Activated CD8-positive, alpha-beta memory T cell treated with anti-CD3 and anti-CD28 coated beads for 24 hours (primary cell): ENCODE results near the gene GPR78.

ENCODE experiments used
- DNase-seq: peaks from one replicate; pipeline ENCODE4 v3.0.0-alpha.2; 2020

GPR78 gene

GRCh38 chr4:8601086-8601485 lies 20.9 kb downstream of the GPR78 start:
- DNase-seq = no peak

DNA sequence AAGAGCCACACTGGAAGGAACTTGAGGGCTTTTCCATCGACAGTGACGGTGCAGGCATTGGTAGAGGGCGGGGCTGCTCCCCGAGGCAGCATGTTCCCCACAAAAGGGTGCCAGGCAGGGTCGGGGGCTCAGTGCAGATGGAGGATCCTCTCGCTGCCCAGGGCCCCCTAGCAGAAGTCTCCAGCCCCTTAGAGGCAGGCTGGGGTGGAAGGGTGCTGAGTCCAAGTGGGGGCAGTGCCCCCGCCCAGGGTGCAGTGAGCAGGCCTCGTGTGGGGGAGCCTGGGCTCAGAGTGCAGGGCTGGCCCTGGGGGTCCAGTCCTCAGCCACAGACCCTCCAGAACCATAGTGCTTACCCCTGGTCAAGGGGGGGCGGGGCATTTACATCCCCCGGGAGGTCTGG lies 21.4 kb downstream of the GPR78 start:
- DNase-seq = no peak

- no peak for DNase-seq
These were observed 22.7 kb downstream of the GPR78 start for GRCh38 chr4:8602686-8603430.

GRCh38 chr4:8603931-8604330 lies 23.7 kb downstream of the GPR78 start:
- no peak for DNase-seq

DNA sequence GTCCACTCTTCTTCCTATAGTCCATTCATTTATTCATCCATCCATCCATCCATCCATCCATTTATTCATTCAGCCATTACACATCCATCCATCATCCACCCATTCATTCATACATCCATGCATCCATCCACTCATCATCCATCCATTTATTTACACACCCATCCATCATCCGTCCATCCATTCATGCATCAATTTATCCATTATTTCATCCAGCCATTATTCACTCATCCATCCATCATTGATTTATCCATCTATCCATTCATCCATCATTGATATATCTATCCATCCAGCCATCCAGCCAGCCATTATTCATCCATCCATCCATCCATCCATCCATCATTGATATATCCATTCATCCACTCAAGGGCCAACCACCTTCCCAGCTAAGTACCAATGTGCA lies 25.1 kb downstream of the GPR78 start:
- no peak for DNase-seq

DNA sequence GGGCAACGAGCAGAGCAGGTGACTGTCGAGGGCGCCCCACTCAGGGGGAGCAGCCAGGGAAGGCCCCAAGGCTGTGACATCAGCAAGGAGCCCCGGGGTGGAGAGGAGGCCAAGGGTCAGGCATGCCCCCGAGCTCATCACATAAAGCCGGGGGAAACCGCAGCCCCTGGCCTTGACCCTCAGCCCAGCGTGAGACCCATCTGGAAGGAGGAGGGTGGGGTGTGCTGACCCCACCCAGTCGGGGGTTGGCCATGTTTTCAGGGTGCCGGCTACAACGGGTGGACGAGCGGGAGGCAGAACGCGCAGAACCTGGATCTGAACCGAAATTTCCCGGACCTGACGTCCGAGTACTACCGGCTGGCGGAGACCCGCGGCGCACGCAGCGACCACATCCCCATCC lies 26.3 kb downstream of the GPR78 start:
- no peak for DNase-seq

- no peak for DNase-seq
These were observed 26.8 kb downstream of the GPR78 start for GRCh38 chr4:8606966-8607365.

DNA sequence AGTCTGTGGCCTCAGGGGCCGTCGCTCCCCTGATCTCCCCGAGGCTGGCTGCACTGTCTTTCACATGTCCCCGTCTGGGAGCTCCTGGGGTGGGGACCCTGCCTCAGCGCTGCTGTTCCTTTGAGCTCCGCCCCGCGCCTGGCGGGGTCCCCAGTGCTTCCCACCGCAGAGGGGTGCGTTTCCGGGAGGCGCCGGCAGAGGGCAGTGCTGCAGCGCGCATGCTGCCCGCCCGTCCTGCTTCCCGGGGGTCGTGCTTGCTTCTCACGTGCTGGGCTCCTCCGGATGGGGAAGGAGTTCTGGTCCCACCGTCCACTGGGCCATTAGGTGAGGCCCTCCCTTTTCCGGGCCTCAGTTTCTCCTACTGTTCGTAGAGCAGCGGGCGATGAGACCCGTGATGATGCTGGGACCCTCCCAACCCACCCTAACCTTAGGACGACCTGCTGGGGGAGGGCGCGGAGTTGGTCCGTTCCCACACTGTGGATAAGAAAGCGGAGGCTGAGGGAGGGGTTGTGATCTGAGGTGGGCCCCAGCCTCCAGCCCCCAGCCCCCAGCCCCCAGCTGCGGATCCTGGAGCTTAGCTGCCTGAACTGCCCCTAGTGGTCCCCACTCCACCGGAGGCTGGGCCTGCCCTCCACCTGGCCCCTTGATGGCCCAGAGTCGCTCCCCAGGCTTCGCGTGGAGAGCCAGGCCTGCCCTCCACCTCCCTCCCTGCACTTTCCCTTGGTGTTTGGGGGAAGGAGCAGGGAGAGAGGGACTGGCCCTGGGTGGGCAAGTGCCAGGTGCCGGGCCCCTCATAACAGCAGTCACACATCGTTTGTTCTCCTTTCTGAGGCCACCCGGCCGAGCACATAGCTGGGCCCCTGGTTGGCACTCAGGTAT lies 27.6 kb downstream of the GPR78 start:
- DNase-seq = peak; percentile 75

DNA sequence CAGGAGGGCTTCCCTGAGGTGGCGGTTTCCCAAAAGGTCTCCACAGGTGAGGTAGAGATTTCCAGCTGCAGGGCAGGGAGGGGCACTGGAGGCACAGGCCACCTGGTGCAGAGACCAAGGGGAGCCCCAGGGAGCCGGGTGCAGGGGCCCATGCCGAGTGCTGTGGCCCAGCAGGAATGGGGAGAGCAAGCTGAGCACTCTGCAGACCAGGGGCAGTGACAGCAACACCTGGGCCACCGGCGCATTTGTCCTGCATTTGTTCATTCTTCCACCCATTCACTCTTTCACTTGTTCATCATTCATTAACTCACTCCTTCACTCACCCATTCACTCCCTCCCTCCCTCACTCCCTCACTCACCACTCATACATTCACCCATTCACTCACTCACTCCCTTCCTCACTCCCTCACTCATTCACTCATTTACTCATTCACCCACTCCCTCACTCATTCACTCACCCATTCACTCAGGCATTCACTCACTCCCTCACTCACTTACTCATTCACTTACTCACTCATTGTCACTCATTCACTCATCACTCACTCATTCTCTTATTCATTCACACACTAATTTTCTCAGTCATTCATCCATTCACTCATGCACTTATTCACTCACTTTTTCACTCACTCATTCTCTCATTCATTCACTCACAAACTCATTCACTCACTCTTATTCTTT lies 28.7 kb downstream of the GPR78 start:
- DNase-seq = no peak

DNA sequence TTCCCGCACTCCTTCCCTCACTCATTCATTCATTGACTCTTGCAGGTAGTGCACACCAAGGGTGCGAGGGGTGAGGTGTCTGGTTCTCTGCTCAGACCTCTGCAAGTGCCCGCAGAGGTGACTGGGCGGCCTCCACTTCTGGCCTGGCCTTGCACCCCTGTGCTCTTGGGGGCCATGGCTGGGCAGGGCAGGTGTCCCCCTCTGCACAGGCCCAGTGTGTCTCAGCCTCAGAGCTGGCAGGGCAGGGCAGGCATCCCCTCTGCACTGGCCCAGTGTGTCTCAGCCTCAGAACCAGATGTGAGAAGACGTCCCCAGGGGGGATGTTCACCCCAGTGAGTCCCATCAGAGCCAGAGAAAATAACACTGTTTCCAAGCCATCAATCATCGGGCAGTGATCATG lies 29.2 kb downstream of the GPR78 start:
- no peak for DNase-seq

GRCh38 chr4:8609824-8610350 lies 29.7 kb downstream of the GPR78 start:
- DNase-seq = no peak

DNA sequence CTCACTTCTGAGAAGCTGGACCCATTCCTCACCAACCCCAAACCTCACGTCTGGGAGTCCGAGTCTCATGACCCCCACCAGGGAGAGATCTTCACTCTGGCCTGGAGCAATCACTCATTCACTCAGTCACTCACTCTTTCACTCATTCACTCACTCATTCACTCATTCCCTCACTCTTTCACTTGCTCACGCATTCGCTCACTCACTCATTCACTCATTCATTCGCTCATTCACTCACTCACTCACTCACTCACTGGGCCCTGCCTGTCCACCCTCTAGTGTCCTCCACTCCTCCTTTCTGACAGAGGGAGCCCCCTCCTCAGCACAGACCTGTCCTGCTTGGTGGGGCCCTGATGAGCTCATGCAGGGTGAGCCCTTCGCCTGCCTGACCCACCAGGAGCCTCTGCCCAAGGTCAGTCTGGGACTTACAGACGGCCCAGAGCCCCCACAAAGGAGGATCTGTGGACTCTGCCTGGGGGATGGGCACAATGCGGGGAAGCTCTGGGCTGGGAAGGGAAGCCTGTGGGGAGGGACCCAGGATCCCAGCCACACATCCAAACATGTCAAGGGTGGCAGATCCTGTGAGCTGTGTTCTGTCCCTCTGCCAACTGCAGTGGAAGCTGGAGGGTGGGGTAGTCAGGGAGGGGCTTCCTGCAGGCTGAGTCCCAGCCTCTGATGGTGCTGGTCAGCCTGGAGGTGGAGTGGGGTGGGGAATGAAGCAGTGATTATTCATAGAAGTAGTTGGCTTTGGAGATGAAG lies 30.8 kb downstream of the GPR78 start:
- no peak for DNase-seq

DNA sequence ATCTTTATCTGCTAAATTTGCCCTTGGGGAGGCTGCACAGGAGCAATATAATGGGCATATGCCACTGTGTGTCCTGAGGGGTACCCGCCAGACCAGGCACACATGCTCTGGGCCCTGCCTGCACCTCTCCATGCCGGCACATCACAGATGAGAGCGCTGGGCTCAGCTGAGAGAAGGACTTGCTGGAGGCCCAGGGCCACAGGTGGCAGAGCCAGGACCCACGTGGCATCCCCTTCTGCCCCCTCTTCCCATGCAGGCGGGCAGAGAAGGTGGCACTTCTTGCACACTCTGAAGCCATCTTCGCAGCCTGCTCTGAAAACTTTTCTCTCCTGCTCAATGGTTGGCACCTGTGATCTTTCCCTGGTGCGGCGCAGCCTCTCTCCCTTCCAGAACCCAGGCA lies 32.5 kb downstream of the GPR78 start:
- no peak for DNase-seq

- no peak for DNase-seq
These were observed 33.5 kb downstream of the GPR78 start for GRCh38 chr4:8613421-8614364.

GRCh38 chr4:8614365-8615193 lies 34.4 kb downstream of the GPR78 start:
- no peak for DNase-seq

GRCh38 chr4:8615366-8615765 lies 35.2 kb downstream of the GPR78 start:
- DNase-seq = no peak

DNA sequence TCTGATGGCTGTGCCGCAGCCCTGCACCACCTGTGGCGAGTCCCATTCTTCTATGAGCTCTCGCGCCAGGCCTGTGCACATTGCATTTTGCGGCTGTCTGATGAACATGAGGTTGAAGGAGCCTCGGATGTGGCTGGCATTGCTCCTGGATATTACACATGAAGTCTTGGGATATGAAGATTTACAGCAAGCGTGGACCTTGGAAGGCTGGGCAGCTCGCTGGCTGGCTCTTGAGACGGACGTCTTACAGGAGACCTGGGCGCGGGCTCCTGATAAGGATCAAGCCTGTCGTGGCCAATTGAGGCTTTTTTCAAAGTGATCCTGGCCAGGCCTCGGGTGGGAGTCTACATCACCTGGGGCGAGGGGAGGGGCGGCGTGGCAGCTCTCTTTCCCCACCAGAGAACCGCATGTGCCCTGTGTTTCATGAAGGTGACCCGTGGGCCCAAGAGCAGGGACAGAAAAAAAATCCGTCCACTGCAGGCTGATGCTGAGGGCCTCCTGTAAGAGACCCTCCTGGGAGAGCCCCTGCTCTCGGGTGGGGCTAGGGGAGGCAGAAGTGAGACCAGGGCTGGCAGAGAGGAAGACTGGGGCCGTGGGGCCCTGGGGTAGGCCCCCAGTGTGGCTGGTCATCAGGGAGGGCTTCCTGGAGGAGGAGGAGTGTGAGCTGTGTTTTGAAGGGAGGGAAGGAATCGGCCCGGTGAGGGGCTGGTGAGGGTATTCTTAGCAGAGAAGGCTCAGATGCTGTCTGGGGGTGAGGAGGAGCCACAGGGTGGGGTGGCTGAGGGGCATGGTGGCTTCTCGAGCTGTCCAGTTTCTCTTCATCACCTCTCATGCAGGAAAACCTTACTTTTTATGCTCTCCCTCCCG lies 36.0 kb downstream of the GPR78 start:
- DNase-seq = no peak

DNA sequence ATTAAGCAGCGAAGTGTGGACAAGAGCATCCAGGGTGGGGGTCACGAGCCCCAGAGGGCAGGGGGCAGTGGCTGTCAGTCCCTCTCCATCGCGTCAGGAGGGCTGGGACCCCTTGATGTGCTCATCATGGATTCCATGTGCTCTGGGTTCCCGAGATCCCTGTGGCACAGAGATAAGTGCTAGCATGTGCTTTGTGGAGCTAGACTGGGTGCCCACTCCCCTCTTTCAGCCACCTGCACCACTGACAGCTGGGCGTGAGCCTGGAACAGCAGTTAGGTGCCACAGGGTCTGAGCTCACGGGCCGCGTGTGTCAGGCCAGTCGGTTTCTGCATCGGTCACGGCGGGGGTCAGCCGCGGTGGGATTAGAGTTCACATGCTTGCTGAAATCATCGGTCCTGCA lies 36.6 kb downstream of the GPR78 start:
- no peak for DNase-seq

GRCh38 chr4:8617486-8618040 lies 37.4 kb downstream of the GPR78 start:
- no peak for DNase-seq
